Heart left ventricle (tissue), 16 donors: Measurements from ENCODE around the gene SEC62. TPM values are rescaled to one million over a fixed set of nuclear protein-coding genes. Genes with fewer than 3 reads are reported as not detected.

Source experiments
- ATAC-seq, 4 donors: fragments of 200-7000 bp; cut with Tn5 transposase; one replicate each; pipeline ENCODE4 v1.9.1; 2020 to 2022; ENCODE audit warnings: moderate library complexity in 4 of 4, mild to moderate bottlenecking in 3 of 4, moderate number of reproducible peaks in 1 of 4
- DNase-seq, 5 donors: peaks; one replicate each; pipeline ENCODE4 v3.0.0-alpha.2; 2020
- H3K27ac ChIP-seq, 12 donors: fragments of 200-600 bp; sonication (generic) in 4 of 12; one replicate each; pipeline versions ENCODE4 v1.5.0 to v1.8.0; 2016 to 2022; ENCODE audit warnings: mild to moderate bottlenecking in 2 of 12
- H3K27me3 ChIP-seq, 9 donors: fragments of 200-600 bp; sonication (generic) in 2 of 9; one replicate each; pipeline versions ENCODE4 v1.5.1 to v1.8.0; 2016 to 2022; ENCODE audit warnings: mild to moderate bottlenecking in 3 of 9
- H3K36me3 ChIP-seq, 9 donors: fragments of 200-600 bp; sonication (generic) in 2 of 9; one replicate each; pipeline versions ENCODE4 v1.5.0 to v1.8.0; 2018 to 2022; ENCODE audit warnings: mild to moderate bottlenecking in 2 of 9
- H3K4me1 ChIP-seq, 12 donors: fragments of 200-600 bp; sonication (generic) in 4 of 12; one replicate each; pipeline versions ENCODE4 v1.5.0 to v1.8.0; 2016 to 2022; ENCODE audit warnings: mild to moderate bottlenecking in 3 of 12
- H3K4me3 ChIP-seq, 12 donors: fragments of 200-600 bp; sonication (generic) in 4 of 12; one replicate each; pipeline versions ENCODE4 v1.5.0 to v1.8.0; 2017 to 2022; ENCODE audit warnings: mild to moderate bottlenecking in 9 of 12, moderate library complexity in 4 of 12
- H3K9me3 ChIP-seq, 12 donors: fragments of 200-600 bp; sonication (generic) in 4 of 12; one replicate each; pipeline versions ENCODE4 v1.5.0 to v1.8.0; 2016 to 2022; ENCODE audit warnings: mild to moderate bottlenecking in 1 of 12
- POLR2A ChIP-seq, 2 donors: fragments of 450-650 bp; IDR thresholded peaks; one replicate each; pipeline ENCODE4 v1.6.1; 2017; ENCODE audit warnings: antibody characterized with exemption in 2 of 2, mild to moderate bottlenecking in 2 of 2, moderate library complexity in 2 of 2
- WGBS, 4 donors: extraction: QIAGEN DNeasy Blood & Tissue Kit in 2 of 4; methylation state at CpG; one replicate each; pipeline versions ENCODE4 v1.1.5 to v1.1.7; 2013 to 2018; 5-methylcytosine and 5-hydroxymethylcytosine counted together
- intact Hi-C, 10 donors: fragments of 100-400 bp; cut with DNase I; formaldehyde crosslinking; loops; one replicate each; pipeline versions ENCODE4 v1.11.1 to v1.14.2; 2022
- polyA plus RNA-seq, 2 donors: library from polyadenylated mRNA; stranded (reverse); fragments of 200-250 nt; gene quantifications; one replicate each; pipeline ENCODE4 v1.2.3, GENCODE V29; 2013
- total RNA-seq, 9 donors: library from RNA; depleted of rRNA in 2 of 9; stranded (reverse); fragments of >200 nt in 2 of 9; fragmentation: NEBNext Ultra II Directional in 3 of 9; extraction: Animal tissue kit (Norgen Biotek cat#: 25700) in 3 of 9; gene quantifications; one replicate each; pipeline versions ENCODE4 v1.1.0 to v1.2.4, GENCODE V29; 2016 to 2023
- TF ChIP-seq, protein P1 (sequence below), 12 donors: fragments of 200-600 bp; sonication (generic) in 4 of 12; IDR thresholded peaks; one replicate each; pipeline versions ENCODE4 v1.5.0 to v1.8.0; 2018 to 2022; ENCODE audit warnings: antibody characterized with exemption in 12 of 12, mild to moderate bottlenecking in 5 of 12
- donor health status: ischemic (EF 13 %, LVEDD 7.1; RV severe dilation, severe dysfunction).
- donor health status: healthy with polysubstance abuse.
- donor health status: DM: no; HTN: yes; CAD: no.
- donor health status: DM: no; HTN: no; CAD: no.
- donor health status: ischemic (EF 25% LVEDD 6.9; RV normal size, moderate dysfunction).
- donor health status: ischemic (EF 25% LVEDD 5.7; RV mildly dilated, moderate dysfunction).
- donor health status: healthy.
- donor health status: DM: yes; HTN: yes; CAD: no.
- donor health status: ischemic (EF 35%, LVEDD 5.7; RV mildly dilated, moderate dysfunction).
- donor health status: nonischemic (EF 11% LVEDD 7.7; RV severe dilation, severe dysfunction).
- donor health status: DM: yes; HTN: yes; CAD: no.
- donor health status: PGD.
- donor health status: ischemic (EF 29% LVEDD 5.4; RV normal size, mild dysfunction).
- donor health status: nonischemic (EF 23%, LVEDD 6.1; RV moderate dilation, normal function).

The SEC62 gene
- total and polyA plus RNA-seq, 11 donors: 29.5 to 104 (median 71.1) TPM

DNA sequence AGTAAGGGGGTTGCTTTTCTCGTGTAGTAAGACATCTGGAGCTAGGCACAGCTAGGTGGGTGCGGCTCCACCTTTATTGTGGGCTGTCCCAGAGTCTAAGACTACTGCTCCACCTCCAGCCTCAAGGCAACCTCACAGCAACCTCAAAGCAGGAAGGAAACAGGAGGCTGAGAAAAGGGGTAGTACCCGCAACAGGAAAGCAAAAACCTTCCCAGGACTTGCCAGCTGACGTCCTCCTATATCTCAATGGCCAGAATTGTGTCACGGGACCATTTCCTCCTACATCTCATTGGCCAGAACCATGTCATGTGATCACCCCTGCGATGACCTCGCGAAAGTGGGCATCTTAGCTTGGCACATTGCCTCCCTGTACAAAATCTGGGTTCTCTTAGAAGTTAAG, 66.9 kb downstream of the SEC62 start:
- Histone ChIP-seq H3K36me3 (no peaks in the 10 kb centered on the region), H3K4me3 (no peak overlapping the region), H3K27ac (no peak overlapping the region), H3K27me3 (peaks cover 0 to 27% (median 12%) of the 10 kb centered on the region in 9 donors), H3K9me3 (no peaks in the 10 kb centered on the region), H3K4me1 (peaks cover 0 to 12% (median 8%) of the 10 kb centered on the region in 12 donors)
- ATAC-seq: peak in 1 of 4 donors; percentile 35
- intact Hi-C loops: no loop called here
- peak in 1 of 5 donors; percentile 17 for DNase-seq
- whole genome bisulfite sequencing, 4 donors: 77 to 81% (median 79%) methylated on average over 8 of the region's 8 CpGs
- no peak for TF ChIP-seq POLR2A (IDR thresholded peaks at IDR 0.05)
- TF ChIP-seq, protein P1, sequence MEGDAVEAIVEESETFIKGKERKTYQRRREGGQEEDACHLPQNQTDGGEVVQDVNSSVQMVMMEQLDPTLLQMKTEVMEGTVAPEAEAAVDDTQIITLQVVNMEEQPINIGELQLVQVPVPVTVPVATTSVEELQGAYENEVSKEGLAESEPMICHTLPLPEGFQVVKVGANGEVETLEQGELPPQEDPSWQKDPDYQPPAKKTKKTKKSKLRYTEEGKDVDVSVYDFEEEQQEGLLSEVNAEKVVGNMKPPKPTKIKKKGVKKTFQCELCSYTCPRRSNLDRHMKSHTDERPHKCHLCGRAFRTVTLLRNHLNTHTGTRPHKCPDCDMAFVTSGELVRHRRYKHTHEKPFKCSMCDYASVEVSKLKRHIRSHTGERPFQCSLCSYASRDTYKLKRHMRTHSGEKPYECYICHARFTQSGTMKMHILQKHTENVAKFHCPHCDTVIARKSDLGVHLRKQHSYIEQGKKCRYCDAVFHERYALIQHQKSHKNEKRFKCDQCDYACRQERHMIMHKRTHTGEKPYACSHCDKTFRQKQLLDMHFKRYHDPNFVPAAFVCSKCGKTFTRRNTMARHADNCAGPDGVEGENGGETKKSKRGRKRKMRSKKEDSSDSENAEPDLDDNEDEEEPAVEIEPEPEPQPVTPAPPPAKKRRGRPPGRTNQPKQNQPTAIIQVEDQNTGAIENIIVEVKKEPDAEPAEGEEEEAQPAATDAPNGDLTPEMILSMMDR (IDR thresholded peaks at IDR 0.05): no peak

DNA sequence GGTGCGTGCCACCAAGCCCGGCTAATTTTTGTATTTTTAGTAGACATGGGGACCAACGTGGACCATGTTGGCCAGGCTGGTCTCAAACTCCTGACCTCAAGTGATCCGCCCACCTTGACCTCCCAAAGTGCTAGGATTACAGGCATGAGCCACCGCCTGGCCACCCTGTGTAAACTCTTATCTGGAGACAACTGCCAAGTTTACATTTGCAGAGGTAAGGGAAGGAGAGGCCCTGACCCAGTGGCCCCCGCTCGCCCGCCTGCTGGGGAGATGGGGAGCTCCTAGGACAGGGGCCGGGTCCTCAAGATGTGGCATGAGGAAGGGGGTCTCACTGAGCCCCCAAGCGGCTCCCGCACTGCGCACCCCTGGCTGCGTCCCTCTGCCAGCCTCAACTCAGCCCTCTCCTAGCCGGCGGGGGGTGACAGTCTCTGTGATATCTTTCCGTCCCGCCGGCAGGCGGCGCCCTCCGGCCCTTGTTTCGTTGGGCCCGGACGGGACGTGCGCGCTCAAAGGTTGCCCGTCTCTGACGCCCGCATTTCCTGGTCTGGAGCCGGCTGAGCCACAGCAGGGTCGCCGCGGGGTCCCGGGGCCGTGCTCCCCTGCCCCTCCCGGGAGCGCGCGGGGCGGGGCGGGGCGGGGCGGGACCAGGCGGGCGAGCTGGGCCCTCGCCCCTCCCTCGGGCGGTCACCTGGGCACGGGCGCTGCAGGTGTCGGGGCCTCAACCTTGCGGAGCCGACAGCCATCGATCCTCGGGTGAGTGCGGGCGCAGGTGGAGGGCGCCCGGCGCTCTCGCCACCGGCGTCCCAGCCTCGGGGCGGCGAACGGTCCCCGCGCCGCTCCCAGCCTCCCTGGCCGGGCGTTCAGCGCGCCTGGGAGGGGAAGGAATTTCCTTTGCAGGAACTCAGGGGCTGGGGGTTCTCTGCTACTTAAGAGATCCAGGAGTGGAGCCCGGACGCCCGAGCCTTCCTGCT, 71.1 kb downstream of the SEC62 start, which contains the start of gene GPR160:
TSS of gene GPR160 (plus strand) at position 533 of the 971 bp plus-strand sequence. CDS start 45,978 bp downstream, outside the sequence.
- TF ChIP-seq, protein P1 (IDR thresholded peaks at IDR 0.05): peak; percentile 54 to 78 (median 64)
- TF ChIP-seq POLR2A (IDR thresholded peaks at IDR 0.05): peak in 1 of 2 donors; percentile 19
- 4 to 18% (median 8%) methylated on average over 18 to 78 of the region's 78 CpGs for WGBS, 4 donors
- peak in 3 of 4 donors; percentile 87 to 89 (median 88) for ATAC-seq
- H3K27ac ChIP-seq: peak within 1 kb of the TSS in 2 of 12 donors; percentile 14 to 30
- H3K27me3 ChIP-seq: peaks cover 0 to 36% (median 14%) of the 10 kb centered on the region in 9 donors
- peak within 1 kb of the TSS; percentile 42 to 85 (median 70) for H3K4me3 ChIP-seq
- H3K4me1 ChIP-seq: peaks cover 0 to 18% (median 10%) of the 10 kb centered on the region in 12 donors
- no peaks in the 10 kb centered on the region for H3K36me3 ChIP-seq
- peak; percentile 60 to 91 (median 76) for DNase-seq
- intact Hi-C loops: loop anchor here in 1 of 10 donors (5.0 kb wide), 1 partner anchor 175 kb away; no protein-coding TSS in a partner anchor
- no peaks in the 10 kb centered on the region for H3K9me3 ChIP-seq

DNA sequence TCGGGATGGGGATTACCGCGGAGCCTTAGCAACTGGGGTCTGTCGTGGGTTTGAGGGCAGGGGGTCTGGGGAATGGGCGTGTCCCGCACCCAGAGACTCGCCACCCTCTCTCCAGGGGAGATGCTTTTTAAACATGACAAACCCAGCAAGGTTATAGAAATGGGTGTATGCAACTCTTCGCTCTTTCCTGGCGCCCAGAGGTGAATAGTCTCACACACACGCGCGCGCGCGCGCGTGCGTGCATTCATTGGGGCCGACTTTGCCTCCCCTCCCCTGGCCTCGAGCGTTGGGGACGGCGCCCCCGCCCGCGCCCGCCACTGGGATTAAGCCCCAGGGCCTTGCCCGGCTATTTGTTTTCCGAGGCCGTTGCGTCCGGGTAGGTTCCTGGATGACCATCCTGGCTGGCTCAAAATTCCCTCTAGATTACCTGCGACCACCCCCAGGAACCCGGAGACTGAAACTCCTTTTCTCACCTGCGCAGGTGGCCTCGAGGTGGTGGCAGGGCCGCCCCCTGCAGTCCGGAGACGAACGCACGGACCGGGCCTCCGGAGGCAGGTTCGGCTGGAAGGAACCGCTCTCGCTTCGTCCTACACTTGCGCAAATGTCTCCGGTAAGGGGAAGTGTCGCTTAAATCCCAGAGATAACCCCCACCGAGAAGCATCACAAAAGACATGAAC, 72.0 kb downstream of the SEC62 start:
- TF ChIP-seq POLR2A (IDR thresholded peaks at IDR 0.05): no peak
- TF ChIP-seq, protein P1 (IDR thresholded peaks at IDR 0.05): no peak
- Histone ChIP-seq H3K9me3 (no peaks in the 10 kb centered on the region), H3K27ac (no peak overlapping the region), H3K4me1 (peaks cover 0 to 18% (median 10%) of the 10 kb centered on the region in 12 donors), H3K36me3 (no peaks in the 10 kb centered on the region), H3K4me3 (peak overlapping the region; percentile 42 to 85 (median 70)), H3K27me3 (peaks cover 0 to 36% (median 14%) of the 10 kb centered on the region in 9 donors)
- peak in 1 of 4 donors; percentile 50 for ATAC-seq
- DNase-seq: no peak
- 3 to 14% (median 9%) methylated on average over 37 to 51 of the region's 51 CpGs for WGBS, 4 donors
- intact Hi-C loops: loop anchor here in 1 of 10 donors (5.0 kb wide), 1 partner anchor 176 kb away; no protein-coding TSS in a partner anchor
